Right lobe of liver (tissue), 4 donors: Measurements from ENCODE around the gene RNF13.

Source experiments
- CTCF ChIP-seq, 4 donors: fragments of 200-600 bp in 3 of 4; fragments of 450-650 bp in 1 of 4; IDR thresholded peaks; one replicate each; pipeline versions ENCODE4 v1.5.1 to v1.8.0; 2016 to 2022; ENCODE audit warnings: antibody characterized with exemption in 4 of 4, mild to moderate bottlenecking in 2 of 4
- POLR2A ChIP-seq: fragments of 450-650 bp; IDR thresholded peaks from one replicate; pipeline ENCODE4 v1.6.1; 2017; ENCODE audit warnings: antibody characterized with exemption, mild to moderate bottlenecking
- donor health status: DM: no; HTN: no; CAD: no.
- donor health status: DM: no; HTN: no; CAD: no.
- donor health status: DM: no; HTN: yes; CAD: no.

DNA sequence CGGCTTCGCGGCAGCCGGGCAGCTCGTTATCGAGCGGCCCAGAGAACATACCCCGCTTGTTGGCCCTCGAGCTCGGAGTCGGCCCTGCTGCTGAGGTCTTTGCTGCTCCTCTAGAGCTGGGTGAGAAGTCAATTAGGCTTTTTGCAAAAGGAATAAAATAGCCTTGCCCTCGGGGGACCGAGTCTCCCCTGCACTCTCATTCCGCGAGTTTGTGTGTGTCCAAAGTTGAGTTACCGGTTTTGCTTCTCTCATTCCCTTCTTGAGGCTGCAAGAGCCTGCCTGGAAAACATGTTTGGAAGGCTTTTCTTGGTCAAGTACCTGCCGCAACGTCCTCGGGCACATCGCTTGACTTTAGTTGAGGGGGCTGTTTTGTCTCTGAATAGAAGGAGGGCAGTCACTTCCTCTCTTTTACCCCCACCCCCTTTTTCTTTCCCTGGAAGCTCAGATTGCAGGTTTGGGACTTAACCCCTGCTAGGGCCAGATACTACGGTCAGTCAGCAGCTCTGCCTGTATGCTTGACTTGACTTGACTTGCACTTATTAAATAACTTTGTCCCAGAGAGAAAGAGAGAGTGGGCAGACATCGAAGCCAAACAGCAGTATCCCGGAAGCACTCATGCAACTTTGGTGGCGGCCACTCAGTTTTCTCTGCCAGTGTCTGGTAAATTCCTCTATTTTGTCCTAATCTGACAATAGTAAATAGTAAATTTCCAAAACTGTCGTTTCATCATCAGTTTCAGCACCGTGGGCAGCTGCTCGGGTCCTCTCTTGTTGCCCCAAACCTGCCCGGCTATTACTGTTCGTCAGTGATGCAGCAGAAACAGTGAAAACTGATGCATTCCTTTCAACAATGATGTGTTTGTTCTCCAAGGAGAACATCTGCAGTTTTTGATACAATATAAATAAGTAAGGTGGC, 609 bp downstream of the RNF13 start:
- TF ChIP-seq CTCF (IDR thresholded peaks at IDR 0.05) = no peak
- no peak for TF ChIP-seq POLR2A
